ENCODE results near the gene RNF126.

Gene RNF126

DNA sequence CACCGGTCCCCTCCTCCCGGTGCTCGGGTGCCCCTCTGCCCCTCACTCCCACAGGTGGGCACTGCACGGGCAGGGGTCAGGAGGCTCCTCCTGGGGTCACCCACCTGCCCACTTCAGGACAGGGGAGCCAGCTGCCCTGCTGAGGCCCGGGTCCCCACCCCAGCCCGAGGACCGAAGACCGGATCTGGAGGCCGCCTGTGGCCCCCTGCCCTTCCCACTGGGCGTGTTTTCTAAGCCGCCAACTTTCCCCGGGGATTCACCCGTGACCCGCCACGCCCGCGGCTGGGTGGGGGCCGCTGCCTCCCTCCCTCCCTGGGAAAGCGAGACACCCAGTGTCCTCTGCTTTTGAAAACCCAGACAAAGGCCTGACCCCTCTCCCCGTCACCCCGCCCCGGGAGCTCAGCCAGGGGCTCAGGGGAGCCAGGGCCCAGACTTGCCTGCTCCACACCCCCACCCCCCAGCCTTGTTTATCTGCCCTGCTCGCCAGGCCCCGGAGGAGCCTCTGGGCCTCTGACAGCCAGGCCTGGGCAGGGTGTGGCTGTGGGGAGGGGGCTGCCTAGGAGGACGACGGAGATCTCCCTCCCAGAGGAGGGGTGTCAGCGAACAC is 47.1 kb upstream of the RNF126 start:
- Histone ChIP-seq H3K4me3 (ENCODE audit: low read depth in 1 of 2, low read length in 2 of 2) (no peak overlapping the region), H4K20me1 (ENCODE audit: insufficient read depth, low read length) (no peaks in the 10 kb centered on the region), H3K27me3 (ENCODE audit: insufficient read depth, low read length, poor library complexity) (no peaks in the 10 kb centered on the region), H3K4me2 (ENCODE audit: insufficient read depth, low read length) (no peak overlapping the region), H2AFZ (ENCODE audit: low read depth, low read length) (no peak overlapping the region), H3K79me2 (ENCODE audit: insufficient read depth, low read length) (no peaks in the 10 kb centered on the region), H3K9ac (ENCODE audit: low read depth, low read length) (no peak overlapping the region), H3K9me3 (ENCODE audit: insufficient read depth, low read length, severe bottlenecking) (no peaks in the 10 kb centered on the region), H3K27ac (ENCODE audit: low read length) (no peak overlapping the region), H3K4me1 (ENCODE audit: insufficient read depth, low read length) (no peaks in the 10 kb centered on the region), H3K36me3 (ENCODE audit: insufficient read depth, low read length) (no peaks in the 10 kb centered on the region)
- no peak for TF ChIP-seq EZH2 (IDR thresholded peaks at IDR 0.05; ENCODE audit: borderline replicate concordance, low read depth, low read length, severe bottlenecking)
- TF ChIP-seq, protein P1, sequence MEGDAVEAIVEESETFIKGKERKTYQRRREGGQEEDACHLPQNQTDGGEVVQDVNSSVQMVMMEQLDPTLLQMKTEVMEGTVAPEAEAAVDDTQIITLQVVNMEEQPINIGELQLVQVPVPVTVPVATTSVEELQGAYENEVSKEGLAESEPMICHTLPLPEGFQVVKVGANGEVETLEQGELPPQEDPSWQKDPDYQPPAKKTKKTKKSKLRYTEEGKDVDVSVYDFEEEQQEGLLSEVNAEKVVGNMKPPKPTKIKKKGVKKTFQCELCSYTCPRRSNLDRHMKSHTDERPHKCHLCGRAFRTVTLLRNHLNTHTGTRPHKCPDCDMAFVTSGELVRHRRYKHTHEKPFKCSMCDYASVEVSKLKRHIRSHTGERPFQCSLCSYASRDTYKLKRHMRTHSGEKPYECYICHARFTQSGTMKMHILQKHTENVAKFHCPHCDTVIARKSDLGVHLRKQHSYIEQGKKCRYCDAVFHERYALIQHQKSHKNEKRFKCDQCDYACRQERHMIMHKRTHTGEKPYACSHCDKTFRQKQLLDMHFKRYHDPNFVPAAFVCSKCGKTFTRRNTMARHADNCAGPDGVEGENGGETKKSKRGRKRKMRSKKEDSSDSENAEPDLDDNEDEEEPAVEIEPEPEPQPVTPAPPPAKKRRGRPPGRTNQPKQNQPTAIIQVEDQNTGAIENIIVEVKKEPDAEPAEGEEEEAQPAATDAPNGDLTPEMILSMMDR (IDR thresholded peaks at IDR 0.05; ENCODE audit: borderline replicate concordance, extremely low read depth, low read length, poor library complexity, severe bottlenecking), result no peak
- ATAC-seq (ENCODE audit: insufficient read depth, low read depth), result no peak
- no peak for DNase-seq

DNA sequence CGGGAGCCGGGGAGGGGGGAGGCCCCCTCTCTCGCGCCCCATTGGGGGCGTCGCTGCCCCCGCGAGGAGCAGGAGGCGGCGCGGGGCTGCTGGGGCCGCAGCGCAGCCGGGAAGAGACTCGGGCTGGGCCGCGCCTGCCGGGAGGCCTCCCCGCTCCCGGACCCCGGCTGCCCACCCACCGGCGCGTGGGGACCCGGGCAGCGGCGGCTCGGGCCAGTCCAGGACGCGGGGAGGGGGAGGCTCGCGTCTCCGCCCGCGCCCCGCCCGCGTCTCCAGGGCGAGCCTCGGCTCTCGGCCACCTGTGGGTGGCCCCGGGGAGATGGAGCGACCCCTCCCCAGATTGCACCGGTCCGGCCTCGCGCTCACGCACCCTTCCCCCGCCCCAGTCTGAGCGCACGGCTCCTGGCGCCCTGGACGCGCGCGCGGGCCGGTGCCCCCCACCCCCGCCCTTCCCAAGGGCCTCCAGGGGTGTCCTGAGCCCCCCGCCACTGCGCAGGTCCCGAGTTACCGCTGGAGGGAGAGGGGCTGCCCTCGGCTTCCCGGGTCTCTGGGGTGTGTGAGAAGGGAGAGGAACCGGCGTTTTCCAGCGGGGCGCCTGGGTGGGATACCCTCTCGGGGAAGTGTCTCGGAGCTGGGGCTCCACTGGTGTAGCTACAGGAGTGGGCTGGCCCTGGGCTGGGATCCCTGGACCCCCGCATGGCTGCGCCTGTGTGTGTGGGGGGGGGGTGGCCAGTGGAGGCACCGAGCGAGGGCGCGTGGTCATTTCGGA is 46.4 kb upstream of the RNF126 start:
- ATAC-seq (ENCODE audit: insufficient read depth, low read depth), result no peak
- Histone ChIP-seq H3K4me1 (ENCODE audit: insufficient read depth, low read length) (no peaks in the 10 kb centered on the region), H3K9ac (ENCODE audit: low read depth, low read length) (no peak overlapping the region), H3K36me3 (ENCODE audit: insufficient read depth, low read length) (no peaks in the 10 kb centered on the region), H3K79me2 (ENCODE audit: insufficient read depth, low read length) (no peaks in the 10 kb centered on the region), H2AFZ (ENCODE audit: low read depth, low read length) (no peak overlapping the region), H3K27me3 (ENCODE audit: insufficient read depth, low read length, poor library complexity) (no peaks in the 10 kb centered on the region), H4K20me1 (ENCODE audit: insufficient read depth, low read length) (no peaks in the 10 kb centered on the region), H3K9me3 (ENCODE audit: insufficient read depth, low read length, severe bottlenecking) (no peaks in the 10 kb centered on the region), H3K27ac (ENCODE audit: low read length) (no peak overlapping the region), H3K4me2 (ENCODE audit: insufficient read depth, low read length) (no peak overlapping the region), H3K4me3 (ENCODE audit: low read depth in 1 of 2, low read length in 2 of 2) (no peak overlapping the region)
- DNase-seq, result no peak
- TF ChIP-seq, protein P1 (IDR thresholded peaks at IDR 0.05; ENCODE audit: borderline replicate concordance, extremely low read depth, low read length, poor library complexity, severe bottlenecking), result no peak
- no peak for TF ChIP-seq EZH2 (IDR thresholded peaks at IDR 0.05; ENCODE audit: borderline replicate concordance, low read depth, low read length, severe bottlenecking)

DNA sequence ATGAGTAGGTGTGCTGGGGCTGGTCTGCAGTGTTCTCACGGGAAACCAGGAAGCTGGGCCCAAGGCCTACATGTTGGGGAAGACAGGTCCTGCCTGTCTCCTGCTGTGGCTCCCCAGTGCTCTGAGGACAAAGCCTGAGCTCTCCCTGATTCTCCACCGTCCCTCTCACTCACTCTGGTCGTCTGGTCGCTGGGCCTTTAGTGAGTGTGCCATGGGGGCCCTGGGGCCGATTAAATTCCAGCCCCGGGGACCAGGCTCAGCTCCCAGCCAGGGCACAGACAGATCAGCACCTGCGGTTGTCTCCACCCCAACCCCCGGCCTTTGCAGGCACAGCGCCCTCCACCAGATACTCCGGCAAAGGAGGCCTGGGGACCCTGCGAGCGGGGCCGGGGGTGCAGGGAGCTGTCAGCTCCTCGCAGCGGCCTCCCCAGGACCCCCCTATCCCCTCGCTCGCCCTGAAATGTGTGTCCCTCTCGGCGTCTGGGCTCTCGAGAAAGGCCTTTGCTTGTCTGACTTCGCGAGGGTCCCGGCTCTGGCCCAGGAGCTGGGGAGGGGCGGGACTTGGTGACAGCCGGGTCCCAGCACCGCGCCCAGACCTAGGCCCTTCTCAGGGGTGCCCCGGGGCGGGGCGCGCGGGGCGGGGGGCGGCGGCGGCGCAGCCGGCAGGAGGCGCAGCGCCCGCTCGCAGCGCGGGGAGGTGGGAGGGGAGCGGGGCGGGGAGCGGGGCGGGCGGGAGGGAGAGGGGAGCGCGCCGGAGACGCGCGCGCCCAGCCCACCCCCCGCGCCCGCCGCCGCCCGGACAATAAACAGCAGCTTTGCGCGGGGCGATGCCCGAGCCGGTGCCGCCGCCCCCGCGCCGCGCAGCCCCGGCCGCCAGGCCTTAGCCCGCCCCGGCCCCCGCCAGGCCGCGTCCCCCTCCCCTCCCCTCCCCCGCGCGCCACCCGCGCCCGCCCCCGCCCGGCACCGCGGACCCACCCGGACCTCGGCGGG is 45.4 kb upstream of the RNF126 start, which contains the start of gene PALM:
TSS of gene PALM (plus strand) at position 782 of the 990 bp plus-strand sequence. CDS start 212 bp downstream, outside the sequence.
- Histone ChIP-seq H3K4me3 (ENCODE audit: low read depth in 1 of 2, low read length in 2 of 2) (no peak within 1 kb of the TSS), H3K4me1 (ENCODE audit: insufficient read depth, low read length) (no peaks in the 10 kb centered on the region), H2AFZ (ENCODE audit: low read depth, low read length) (no peak within 1 kb of the TSS), H3K27me3 (ENCODE audit: insufficient read depth, low read length, poor library complexity) (no peaks in the 10 kb centered on the region), H4K20me1 (ENCODE audit: insufficient read depth, low read length) (no peaks in the 10 kb centered on the region), H3K27ac (ENCODE audit: low read length) (no peak within 1 kb of the TSS), H3K36me3 (ENCODE audit: insufficient read depth, low read length) (no peaks in the 10 kb centered on the region), H3K9ac (ENCODE audit: low read depth, low read length) (no peak within 1 kb of the TSS), H3K79me2 (ENCODE audit: insufficient read depth, low read length) (no peaks in the 10 kb centered on the region), H3K9me3 (ENCODE audit: insufficient read depth, low read length, severe bottlenecking) (no peaks in the 10 kb centered on the region), H3K4me2 (ENCODE audit: insufficient read depth, low read length) (no peak within 1 kb of the TSS)
- DNase-seq (no peak), ATAC-seq (ENCODE audit: insufficient read depth, low read depth) (no peak)
- TF ChIP-seq, protein P1 (IDR thresholded peaks at IDR 0.05; ENCODE audit: borderline replicate concordance, extremely low read depth, low read length, poor library complexity, severe bottlenecking), result no peak
- TF ChIP-seq EZH2 (IDR thresholded peaks at IDR 0.05; ENCODE audit: borderline replicate concordance, low read depth, low read length, severe bottlenecking), result no peak
